Liver (tissue), 9 donors: Measurements from ENCODE around the gene BRICD5. TPM values are rescaled to one million over a fixed set of nuclear protein-coding genes. Genes with fewer than 3 reads are reported as not detected.

Source experiments
- DNase-seq: peaks from one replicate; pipeline ENCODE4 v3.0.0-alpha.2; 2017; ENCODE audit warnings: low spot score
- H3K27ac ChIP-seq, 2 donors: one replicate each; pipeline ENCODE4 v1.7.0; 2013; ENCODE audit warnings: inconsistent platforms in 2 of 2, low read length in 2 of 2, control low read depth in 1 of 2, low read depth in 1 of 2, mild to moderate bottlenecking in 1 of 2
- H3K27me3 ChIP-seq, 4 donors: one replicate each; pipeline versions ENCODE4 v1.6.1 to v1.7.0; 2013; ENCODE audit warnings: low read length in 3 of 4, inconsistent platforms in 1 of 4, mild to moderate bottlenecking in 1 of 4, moderate library complexity in 1 of 4; ENCODE audit not compliant: control insufficient read depth in 4 of 4, insufficient read depth in 4 of 4
- H3K36me3 ChIP-seq, 4 donors: one replicate each; pipeline versions ENCODE4 v1.6.1 to v1.7.0; 2013; ENCODE audit warnings: low read length in 3 of 4, mild to moderate bottlenecking in 3 of 4, low read depth in 1 of 4, moderate library complexity in 1 of 4; ENCODE audit not compliant: control insufficient read depth in 4 of 4, insufficient read depth in 3 of 4
- H3K4me1 ChIP-seq, 4 donors: one replicate each; pipeline versions ENCODE4 v1.6.1 to v1.7.0; 2013; ENCODE audit warnings: low read length in 3 of 4, mild to moderate bottlenecking in 3 of 4, moderate library complexity in 1 of 4; ENCODE audit not compliant: control insufficient read depth in 4 of 4, insufficient read depth in 4 of 4
- H3K4me3 ChIP-seq, 3 donors: one replicate each; pipeline versions ENCODE4 v1.6.1 to v1.7.0; 2013; ENCODE audit warnings: low read length in 3 of 3, control low read depth in 1 of 3, low read depth in 1 of 3, mild to moderate bottlenecking in 1 of 3
- H3K9ac ChIP-seq, 2 donors: one replicate each; pipeline ENCODE4 v1.7.0; 2013; ENCODE audit warnings: low read length in 2 of 2, mild to moderate bottlenecking in 2 of 2, moderate library complexity in 2 of 2, control low read depth in 1 of 2, low read depth in 1 of 2
- H3K9me3 ChIP-seq, 4 donors: one replicate each; pipeline versions ENCODE4 v1.6.1 to v1.7.0; 2013; ENCODE audit warnings: low read length in 3 of 4; ENCODE audit not compliant: control insufficient read depth in 4 of 4
- CTCF ChIP-seq: fragments of 150-350 bp; IDR thresholded peaks from 2 replicates; pipeline ENCODE4 v1.5.1; 2017; ENCODE audit warnings: improper control_type of control experiment, low read depth, low read length; ENCODE audit not compliant: missing input control
- EGR1 ChIP-seq, 2 donors: IDR thresholded peaks; 2 replicates each; pipeline ENCODE4 v1.6.1; 2016 to 2018; ENCODE audit warnings: antibody characterized with exemption in 2 of 2, low read depth in 2 of 2
- FOXA1 ChIP-seq: IDR thresholded peaks from 2 replicates; pipeline ENCODE4 v1.6.1; 2016; ENCODE audit warnings: antibody characterized with exemption
- FOXA2 ChIP-seq: IDR thresholded peaks from 2 replicates; pipeline ENCODE4 v1.6.1; 2016; ENCODE audit warnings: antibody characterized with exemption
- GABPA ChIP-seq, 2 donors: IDR thresholded peaks in 1 of 2; conservative IDR thresholded peaks in 1 of 2; 2 replicates each; pipeline ENCODE4 v1.6.1; 2016; ENCODE audit warnings: antibody characterized with exemption in 2 of 2, mild to moderate bottlenecking in 1 of 2, moderate library complexity in 1 of 2
- HNF4A ChIP-seq, 2 donors: conservative IDR thresholded peaks; 2 replicates each; pipeline ENCODE4 v1.6.1; 2016; ENCODE audit warnings: antibody characterized with exemption in 2 of 2, mild to moderate bottlenecking in 2 of 2
- HNF4G ChIP-seq: IDR thresholded peaks from 2 replicates; pipeline ENCODE4 v1.6.1; 2016; ENCODE audit warnings: antibody characterized with exemption
- JUND ChIP-seq, 2 donors: IDR thresholded peaks; 2 replicates each; pipeline ENCODE4 v1.6.1; 2016; ENCODE audit warnings: antibody characterized with exemption in 2 of 2
- MAX ChIP-seq: IDR thresholded peaks from 2 replicates; pipeline ENCODE4 v1.6.1; 2016; ENCODE audit warnings: antibody characterized with exemption
- NR2F2 ChIP-seq: IDR thresholded peaks from 2 replicates; pipeline ENCODE4 v1.6.1; 2016; ENCODE audit warnings: antibody characterized with exemption
- RAD21 ChIP-seq, 2 donors: IDR thresholded peaks; 2 replicates each; pipeline ENCODE4 v1.6.1; 2016; ENCODE audit warnings: antibody characterized with exemption in 2 of 2, mild to moderate bottlenecking in 2 of 2
- REST ChIP-seq: IDR thresholded peaks from 2 replicates; pipeline ENCODE4 v1.6.1; 2016; ENCODE audit warnings: antibody characterized with exemption, mild to moderate bottlenecking
- RXRA ChIP-seq, 2 donors: IDR thresholded peaks; 2 replicates each; pipeline ENCODE4 v1.6.1; 2017 to 2018; ENCODE audit warnings: antibody characterized with exemption in 2 of 2, mild to moderate bottlenecking in 1 of 2
- SP1 ChIP-seq: IDR thresholded peaks from 2 replicates; pipeline ENCODE4 v1.6.1; 2018; ENCODE audit warnings: antibody characterized with exemption, mild to moderate bottlenecking
- TAF1 ChIP-seq: conservative IDR thresholded peaks from 2 replicates; pipeline ENCODE4 v1.6.1; 2016; ENCODE audit warnings: antibody characterized with exemption, mild to moderate bottlenecking
- YY1 ChIP-seq: IDR thresholded peaks from 2 replicates; pipeline ENCODE4 v1.6.1; 2016; ENCODE audit warnings: antibody characterized with exemption, mild to moderate bottlenecking
- WGBS: extraction: QIAGEN DNeasy Blood & Tissue Kit; methylation state at CpG from one replicate; pipeline ENCODE4 v1.1.7; 2013; 5-methylcytosine and 5-hydroxymethylcytosine counted together
- polyA plus RNA-seq, 2 donors: library from polyadenylated mRNA; stranded (reverse) in 1 of 2; unstranded in 1 of 2; fragments of 200-250 nt in 1 of 2; fragments of >200 nt in 1 of 2; fragmentation: Nextera tagmentation in 1 of 2; extraction: Ambion mirVana in 1 of 2; gene quantifications; one replicate each; pipeline versions ENCODE4 v1.2.1 to v1.2.3, GENCODE V29; 2013 to 2015
- total RNA-seq, 2 donors: library from RNA; depleted of rRNA; stranded (reverse); fragments of >200 nt; gene quantifications; one replicate each; pipeline ENCODE4 v1.2.3, GENCODE V29; 2014
- TF ChIP-seq, protein P1 (sequence below): IDR thresholded peaks from 2 replicates; pipeline ENCODE4 v1.6.1; 2016; ENCODE audit warnings: antibody characterized with exemption
- TF ChIP-seq, protein P2 (sequence below): IDR thresholded peaks from 2 replicates; pipeline ENCODE4 v1.6.1; 2016; ENCODE audit warnings: antibody characterized with exemption
- donor health status: healthy.
- donor health status: healthy.
- donor health status: healthy.
- donor health status: healthy.
- donor health status: healthy.

Gene BRICD5
- total and polyA plus RNA-seq, 4 donors, result 0.26 to 1.9 (median 1.4) TPM

- TF ChIP-seq HNF4G, result no peak
- TF ChIP-seq SP1, result no peak
- no peak for TF ChIP-seq NR2F2
- TF ChIP-seq YY1, result no peak
- TF ChIP-seq, protein P1, sequence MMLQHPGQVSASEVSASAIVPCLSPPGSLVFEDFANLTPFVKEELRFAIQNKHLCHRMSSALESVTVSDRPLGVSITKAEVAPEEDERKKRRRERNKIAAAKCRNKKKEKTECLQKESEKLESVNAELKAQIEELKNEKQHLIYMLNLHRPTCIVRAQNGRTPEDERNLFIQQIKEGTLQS, result no peak
- TF ChIP-seq GABPA (IDR thresholded peaks at IDR 0.05 in 1 of 2, conservative IDR thresholded peaks at IDR 0.05 in 1 of 2), result no peak
- no peak for TF ChIP-seq FOXA2
- no peak for TF ChIP-seq RAD21 (IDR thresholded peaks at IDR 0.05)
- TF ChIP-seq FOXA1, result no peak
- TF ChIP-seq CTCF, result no peak
- no peak for TF ChIP-seq TAF1
- TF ChIP-seq MAX, result no peak
- TF ChIP-seq RXRA (IDR thresholded peaks at IDR 0.05), result no peak
- no peak overlapping the region for H3K9ac ChIP-seq
- no peak overlapping the region for H3K4me3 ChIP-seq
- no peak overlapping the region for H3K27ac ChIP-seq
- no peaks in the 10 kb centered on the region for H3K27me3 ChIP-seq
- no peaks in the 10 kb centered on the region for H3K9me3 ChIP-seq
- 90% methylated on average over 11 of the region's 11 CpGs for WGBS
- H3K4me1 ChIP-seq, result peaks cover 5 to 25% (median 19%) of the 10 kb centered on the region in 4 donors
- no peak for DNase-seq
- peaks cover 0 to 24% (median 6%) of the 10 kb centered on the region in 4 donors for H3K36me3 ChIP-seq
Observed at GRCh38 chr16:2211923-2212347, 1.3 kb upstream of the BRICD5 start.

DNA sequence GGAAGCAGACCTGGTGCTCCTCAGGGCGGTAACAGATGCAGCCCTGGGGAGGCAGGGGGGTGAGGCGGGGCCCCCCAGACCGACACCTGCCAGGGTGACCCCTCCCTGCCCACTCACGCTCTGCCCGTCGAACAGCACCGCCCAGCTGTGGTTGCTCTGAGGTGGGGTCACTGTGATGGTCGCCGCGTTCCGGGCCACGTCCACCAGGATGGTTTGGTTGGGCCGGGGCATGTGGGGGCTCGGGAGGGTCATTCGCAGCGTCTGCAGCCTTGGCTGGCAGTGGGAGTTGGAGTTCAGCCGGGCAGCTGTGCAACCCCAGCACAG lies 692 bp downstream of the BRICD5 start:
- Histone ChIP-seq H3K9me3 (no peaks in the 10 kb centered on the region), H3K9ac (no peak overlapping the region), H3K27ac (no peak overlapping the region), H3K36me3 (peaks cover 0 to 24% (median 6%) of the 10 kb centered on the region in 4 donors), H3K27me3 (no peaks in the 10 kb centered on the region), H3K4me1 (peaks cover 9 to 37% (median 27%) of the 10 kb centered on the region in 4 donors), H3K4me3 (no peak overlapping the region)
- 96% methylated on average over 17 of the region's 17 CpGs for WGBS
- no peak for DNase-seq
- TF ChIP-seq SP1 (no peak), MAX (no peak), RAD21 (IDR thresholded peaks at IDR 0.05) (no peak), FOXA2 (no peak), TAF1 (no peak), REST (no peak), RXRA (IDR thresholded peaks at IDR 0.05) (no peak), CTCF (no peak), GABPA (IDR thresholded peaks at IDR 0.05 in 1 of 2, conservative IDR thresholded peaks at IDR 0.05 in 1 of 2) (no peak), FOXA1 (no peak), JUND (IDR thresholded peaks at IDR 0.05) (no peak), NR2F2 (no peak), HNF4A (conservative IDR thresholded peaks at IDR 0.05) (no peak), EGR1 (IDR thresholded peaks at IDR 0.05; ENCODE audit: low read depth in 2 of 2) (no peak), YY1 (no peak), HNF4G (no peak)
- TF ChIP-seq, protein P2, sequence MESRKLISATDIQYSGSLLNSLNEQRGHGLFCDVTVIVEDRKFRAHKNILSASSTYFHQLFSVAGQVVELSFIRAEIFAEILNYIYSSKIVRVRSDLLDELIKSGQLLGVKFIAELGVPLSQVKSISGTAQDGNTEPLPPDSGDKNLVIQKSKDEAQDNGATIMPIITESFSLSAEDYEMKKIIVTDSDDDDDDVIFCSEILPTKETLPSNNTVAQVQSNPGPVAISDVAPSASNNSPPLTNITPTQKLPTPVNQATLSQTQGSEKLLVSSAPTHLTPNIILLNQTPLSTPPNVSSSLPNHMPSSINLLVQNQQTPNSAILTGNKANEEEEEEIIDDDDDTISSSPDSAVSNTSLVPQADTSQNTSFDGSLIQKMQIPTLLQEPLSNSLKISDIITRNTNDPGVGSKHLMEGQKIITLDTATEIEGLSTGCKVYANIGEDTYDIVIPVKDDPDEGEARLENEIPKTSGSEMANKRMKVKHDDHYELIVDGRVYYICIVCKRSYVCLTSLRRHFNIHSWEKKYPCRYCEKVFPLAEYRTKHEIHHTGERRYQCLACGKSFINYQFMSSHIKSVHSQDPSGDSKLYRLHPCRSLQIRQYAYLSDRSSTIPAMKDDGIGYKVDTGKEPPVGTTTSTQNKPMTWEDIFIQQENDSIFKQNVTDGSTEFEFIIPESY, result no peak
- TF ChIP-seq, protein P1, result no peak
